LNCAP (cell line): ENCODE measurements around the gene MANEAL.

Experiments used
- TF ChIP-seq, protein P1 (sequence below): fragments of 450-650 bp; IDR thresholded peaks from 2 replicates; pipeline ENCODE4 v1.5.1; 2017; ENCODE audit warnings: mild to moderate bottlenecking

The MANEAL gene, protein sequence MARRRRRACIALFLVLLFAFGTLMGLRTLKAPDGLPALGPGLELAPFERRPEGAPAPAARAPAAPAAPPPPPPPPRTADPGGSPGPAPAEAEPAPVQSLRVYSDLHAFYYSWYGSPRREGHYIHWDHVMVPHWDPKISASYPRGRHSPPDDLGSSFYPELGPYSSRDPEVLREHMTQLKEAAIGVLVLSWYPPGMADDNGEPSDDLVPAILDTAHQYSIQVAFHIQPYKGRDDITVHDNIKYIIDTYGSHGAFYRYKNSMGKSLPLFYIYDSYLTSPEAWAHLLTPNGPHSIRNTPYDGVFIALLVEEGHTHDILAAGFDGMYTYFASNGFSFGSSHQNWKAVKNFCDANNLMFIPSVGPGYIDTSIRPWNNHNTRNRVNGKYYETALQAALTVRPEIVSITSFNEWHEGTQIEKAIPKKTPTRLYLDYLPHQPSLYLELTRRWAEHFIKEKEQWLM

DNA sequence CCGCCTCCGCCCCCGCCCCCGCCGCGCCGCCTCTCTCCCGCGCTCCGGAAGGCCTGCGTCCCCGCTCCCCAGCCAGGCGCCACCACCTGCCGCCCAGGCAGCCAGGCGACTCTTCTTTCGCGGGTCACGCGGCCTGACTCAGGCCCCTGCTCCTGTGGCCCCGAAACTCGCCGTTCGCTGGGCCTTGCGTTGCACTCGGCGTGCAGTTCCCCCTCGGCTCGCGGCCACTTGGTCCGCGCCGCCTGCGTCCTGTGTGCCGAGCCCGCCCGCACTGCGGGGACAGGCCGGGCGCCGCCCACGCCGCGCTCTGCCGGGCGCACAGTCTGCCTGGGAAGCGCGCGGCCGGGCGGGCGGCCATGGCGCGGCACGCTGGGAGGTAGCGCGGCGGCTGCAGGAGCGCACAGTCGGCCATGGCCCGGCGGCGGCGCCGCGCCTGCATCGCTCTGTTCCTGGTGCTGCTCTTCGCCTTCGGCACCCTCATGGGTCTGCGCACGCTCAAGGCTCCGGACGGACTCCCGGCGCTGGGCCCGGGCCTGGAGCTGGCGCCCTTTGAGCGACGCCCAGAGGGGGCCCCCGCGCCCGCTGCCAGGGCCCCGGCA is at the start of gene MANEAL:
TSS of gene MANEAL (plus strand) at position 75 of the 599 bp plus-strand sequence. CDS start at position 411, 336 bp downstream.
- TF ChIP-seq, protein P1, sequence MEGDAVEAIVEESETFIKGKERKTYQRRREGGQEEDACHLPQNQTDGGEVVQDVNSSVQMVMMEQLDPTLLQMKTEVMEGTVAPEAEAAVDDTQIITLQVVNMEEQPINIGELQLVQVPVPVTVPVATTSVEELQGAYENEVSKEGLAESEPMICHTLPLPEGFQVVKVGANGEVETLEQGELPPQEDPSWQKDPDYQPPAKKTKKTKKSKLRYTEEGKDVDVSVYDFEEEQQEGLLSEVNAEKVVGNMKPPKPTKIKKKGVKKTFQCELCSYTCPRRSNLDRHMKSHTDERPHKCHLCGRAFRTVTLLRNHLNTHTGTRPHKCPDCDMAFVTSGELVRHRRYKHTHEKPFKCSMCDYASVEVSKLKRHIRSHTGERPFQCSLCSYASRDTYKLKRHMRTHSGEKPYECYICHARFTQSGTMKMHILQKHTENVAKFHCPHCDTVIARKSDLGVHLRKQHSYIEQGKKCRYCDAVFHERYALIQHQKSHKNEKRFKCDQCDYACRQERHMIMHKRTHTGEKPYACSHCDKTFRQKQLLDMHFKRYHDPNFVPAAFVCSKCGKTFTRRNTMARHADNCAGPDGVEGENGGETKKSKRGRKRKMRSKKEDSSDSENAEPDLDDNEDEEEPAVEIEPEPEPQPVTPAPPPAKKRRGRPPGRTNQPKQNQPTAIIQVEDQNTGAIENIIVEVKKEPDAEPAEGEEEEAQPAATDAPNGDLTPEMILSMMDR = no peak

DNA sequence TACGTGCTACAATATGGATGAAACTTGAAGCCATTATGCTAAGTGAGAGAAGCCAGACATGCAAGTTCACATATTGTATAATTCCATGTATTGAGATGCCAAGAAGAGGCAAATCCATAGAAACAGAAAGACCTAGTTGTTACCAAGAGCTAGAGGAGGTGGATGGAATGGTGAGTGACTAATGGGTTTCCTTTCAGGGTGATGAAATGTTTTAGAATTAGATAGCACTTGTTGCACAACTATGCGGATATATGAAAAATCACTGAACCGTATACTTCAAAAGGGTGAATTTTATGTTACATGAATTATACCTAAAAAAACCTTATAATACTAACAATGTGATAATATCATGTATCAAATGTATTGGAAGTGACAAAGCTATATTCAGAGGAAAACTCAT is 46.8 kb upstream of the MANEAL start:
- TF ChIP-seq, protein P1 = no peak

DNA sequence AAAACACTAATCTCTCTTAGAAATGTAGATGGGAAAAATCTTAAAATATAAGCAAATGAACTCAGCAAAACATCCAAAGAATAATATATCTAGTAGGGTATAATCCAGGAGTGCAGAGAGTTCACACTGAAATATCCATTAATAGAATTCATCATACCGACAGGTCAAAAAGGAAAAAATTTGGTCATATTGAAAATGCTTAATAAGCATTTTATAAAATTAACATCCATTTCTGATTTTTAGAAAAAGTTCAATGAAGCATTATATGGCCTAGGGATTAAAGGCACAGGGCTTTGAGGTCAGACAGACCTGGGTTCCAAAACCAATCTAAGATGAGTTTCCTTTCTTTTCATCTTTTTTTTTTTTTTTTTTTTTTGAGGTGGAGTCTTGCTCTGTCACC is 45.1 kb upstream of the MANEAL start:
- TF ChIP-seq, protein P1 = no peak

DNA sequence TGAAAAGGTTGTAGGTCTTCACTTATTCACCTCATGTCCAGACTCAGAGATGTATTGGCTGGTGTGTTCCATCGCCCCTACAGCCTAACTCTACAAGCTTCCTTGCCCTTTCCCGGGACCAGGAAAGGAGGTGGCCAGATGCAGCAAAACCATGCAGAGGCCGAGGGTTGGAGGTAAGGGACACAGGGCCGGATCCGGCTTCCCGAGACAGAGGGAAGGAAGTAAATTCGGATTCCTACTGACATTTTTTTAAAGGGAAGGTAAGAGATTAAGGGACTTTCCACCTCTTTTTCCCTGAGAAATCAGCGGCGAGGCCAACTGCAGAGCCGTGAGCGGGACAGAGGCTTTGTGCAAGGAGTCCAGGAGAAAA is 41.4 kb upstream of the MANEAL start:
- TF ChIP-seq, protein P1 = no peak

DNA sequence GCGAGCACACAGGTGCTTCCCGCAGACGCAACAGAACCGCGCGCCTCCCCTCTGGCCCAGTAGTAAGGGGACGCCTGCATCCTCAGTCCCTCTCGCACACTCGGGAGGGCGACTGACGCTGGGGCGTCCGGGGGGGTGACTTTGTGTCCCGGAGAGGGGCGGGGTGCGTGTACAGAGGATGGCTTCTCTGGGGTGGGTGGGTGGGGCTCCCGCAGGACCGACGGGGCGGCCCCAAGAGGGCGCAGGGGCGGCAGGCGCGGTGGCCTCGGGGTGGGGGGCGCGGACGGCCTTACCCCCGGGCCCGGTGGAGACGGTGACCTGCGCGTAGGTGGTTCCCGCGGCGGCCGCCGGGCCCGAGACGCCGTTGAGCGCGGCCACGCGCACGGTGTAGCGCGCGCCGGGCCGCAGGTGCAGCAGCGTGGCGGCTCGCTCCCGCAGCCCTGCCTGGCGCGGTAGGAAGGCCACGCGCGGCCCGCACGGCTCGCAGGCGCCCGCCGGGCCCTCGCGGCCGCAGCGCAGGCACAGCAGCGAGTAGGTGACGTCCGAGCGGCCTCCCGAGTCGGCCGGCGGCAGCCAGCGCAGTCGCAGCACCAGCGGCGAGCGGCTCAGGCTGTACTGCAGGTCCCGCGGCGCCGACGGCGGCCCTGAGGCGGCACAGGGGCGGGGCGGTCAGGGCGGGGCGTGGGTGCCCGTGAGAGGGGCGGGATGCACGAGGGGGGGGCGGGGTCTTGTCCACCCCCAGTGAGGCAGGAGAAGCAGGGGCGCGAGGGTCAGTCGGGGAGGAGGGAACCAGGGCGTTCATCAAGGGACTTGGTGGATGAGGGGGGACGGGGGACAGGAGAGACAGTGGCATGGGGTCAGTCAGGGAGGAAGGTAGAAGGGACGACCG is 40.8 kb upstream of the MANEAL start:
- TF ChIP-seq, protein P1 = no peak

DNA sequence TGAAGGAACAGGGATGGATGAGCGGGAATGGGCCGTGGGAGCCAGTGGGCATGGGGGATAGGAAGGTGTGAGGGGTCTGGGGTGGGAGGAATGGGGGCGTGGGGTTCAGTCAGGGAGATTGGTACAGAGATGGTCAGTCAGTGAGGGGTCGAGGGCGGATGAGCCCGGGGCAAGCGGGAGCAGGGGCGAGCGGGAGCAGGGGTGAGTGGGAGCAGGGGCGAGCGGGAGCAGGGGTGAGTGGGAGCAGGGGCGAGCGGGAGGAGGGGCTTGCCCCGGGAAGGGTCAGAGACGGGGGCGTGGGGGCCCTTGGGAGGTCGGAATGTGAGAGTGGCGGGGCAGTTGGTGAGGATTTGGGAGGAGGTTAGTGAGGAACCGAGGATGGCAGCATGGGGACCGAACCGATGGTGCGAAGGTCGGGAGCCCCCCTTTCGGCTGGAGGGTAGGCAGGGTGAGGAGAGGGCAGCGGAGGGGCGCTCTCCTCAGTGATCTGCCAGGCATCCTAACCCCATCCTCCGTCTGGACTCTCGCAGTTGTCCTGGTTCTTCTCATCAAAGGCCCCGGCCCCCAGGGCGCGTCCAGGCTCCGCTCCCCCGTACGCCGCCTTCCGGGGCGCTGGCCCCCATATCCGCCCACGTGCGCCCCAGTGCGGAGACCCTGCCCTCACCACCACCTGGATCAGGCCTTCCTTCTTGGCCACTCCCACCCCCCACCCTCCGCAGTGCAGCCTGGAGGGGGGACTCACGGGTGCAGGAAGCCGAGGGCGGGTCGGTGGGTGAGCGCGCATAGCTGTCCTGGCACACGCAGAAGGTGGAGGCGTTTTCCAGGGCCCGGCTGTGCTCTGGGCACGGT is 40.0 kb upstream of the MANEAL start:
- TF ChIP-seq, protein P1 = no peak
